Measurements from ENCODE around the gene GALK1.

DNA sequence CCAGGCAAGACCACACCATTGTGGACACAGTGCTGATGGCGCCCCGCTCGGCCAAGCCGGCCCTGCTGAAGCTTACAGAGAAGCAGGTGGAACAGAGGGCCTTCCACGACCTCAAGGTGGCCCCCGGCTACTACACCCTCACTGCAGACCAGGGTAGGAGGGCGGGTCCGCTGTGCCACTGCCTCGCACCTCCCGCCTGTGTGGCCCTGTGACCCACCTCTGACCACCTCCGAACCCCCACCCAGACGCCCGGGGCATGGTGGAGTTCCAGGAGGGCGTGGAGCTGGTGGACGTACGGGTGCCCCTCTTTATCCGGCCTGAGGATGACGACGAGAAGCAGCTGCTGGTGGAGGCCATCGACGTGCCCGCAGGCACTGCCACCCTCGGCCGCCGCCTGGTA lies 22.7 kb downstream of the GALK1 start:
- no peak for TF ChIP-seq EZH2 (IDR thresholded peaks at IDR 0.05; ENCODE audit: low read length, unreplicated experiment)
- TF ChIP-seq, protein P1, sequence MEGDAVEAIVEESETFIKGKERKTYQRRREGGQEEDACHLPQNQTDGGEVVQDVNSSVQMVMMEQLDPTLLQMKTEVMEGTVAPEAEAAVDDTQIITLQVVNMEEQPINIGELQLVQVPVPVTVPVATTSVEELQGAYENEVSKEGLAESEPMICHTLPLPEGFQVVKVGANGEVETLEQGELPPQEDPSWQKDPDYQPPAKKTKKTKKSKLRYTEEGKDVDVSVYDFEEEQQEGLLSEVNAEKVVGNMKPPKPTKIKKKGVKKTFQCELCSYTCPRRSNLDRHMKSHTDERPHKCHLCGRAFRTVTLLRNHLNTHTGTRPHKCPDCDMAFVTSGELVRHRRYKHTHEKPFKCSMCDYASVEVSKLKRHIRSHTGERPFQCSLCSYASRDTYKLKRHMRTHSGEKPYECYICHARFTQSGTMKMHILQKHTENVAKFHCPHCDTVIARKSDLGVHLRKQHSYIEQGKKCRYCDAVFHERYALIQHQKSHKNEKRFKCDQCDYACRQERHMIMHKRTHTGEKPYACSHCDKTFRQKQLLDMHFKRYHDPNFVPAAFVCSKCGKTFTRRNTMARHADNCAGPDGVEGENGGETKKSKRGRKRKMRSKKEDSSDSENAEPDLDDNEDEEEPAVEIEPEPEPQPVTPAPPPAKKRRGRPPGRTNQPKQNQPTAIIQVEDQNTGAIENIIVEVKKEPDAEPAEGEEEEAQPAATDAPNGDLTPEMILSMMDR (conservative IDR thresholded peaks at IDR 0.05; ENCODE audit: low read depth, low read length), result no peak

Data from PC-3 (cell line).